Measurements from ENCODE around the gene MN1.

MN1 gene

DNA sequence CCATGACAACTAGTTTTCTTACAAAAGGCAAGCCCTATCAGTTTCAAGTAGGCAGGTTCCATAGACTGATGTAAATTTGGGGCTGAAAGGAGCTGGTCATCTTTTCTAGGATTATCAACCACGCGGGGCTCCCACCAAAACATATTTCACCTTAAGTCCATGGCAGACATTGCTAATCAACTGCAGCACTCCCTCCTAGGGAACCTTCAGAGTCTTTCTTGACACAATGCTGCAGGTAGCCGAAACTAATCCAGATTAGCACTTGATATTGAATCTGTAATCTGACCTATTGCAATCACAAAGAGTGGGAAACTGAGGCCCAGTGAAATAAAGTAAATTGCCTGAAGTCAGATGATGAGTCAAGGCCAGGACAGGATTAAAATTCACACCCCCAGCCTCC, 32.5 kb downstream of the MN1 start:
- Histone ChIP-seq H3K4me3 (ENCODE audit: low read depth, low read length) (no peak overlapping the region), H3K4me1 (ENCODE audit: control insufficient read depth, insufficient read depth, low read length) (peaks cover 10% of the 10 kb centered on the region), H3K27ac (ENCODE audit: low read depth, low read length) (no peak overlapping the region), H3K9me3 (ENCODE audit: control insufficient read depth, insufficient read depth, low read depth, low read length) (no peaks in the 10 kb centered on the region), H3K9ac (ENCODE audit: low read length) (no peak overlapping the region), H3K36me3 (ENCODE audit: control insufficient read depth, insufficient read depth, low read length) (no peaks in the 10 kb centered on the region), H3K27me3 (ENCODE audit: control insufficient read depth, insufficient read depth, low read length) (no peaks in the 10 kb centered on the region)

DNA sequence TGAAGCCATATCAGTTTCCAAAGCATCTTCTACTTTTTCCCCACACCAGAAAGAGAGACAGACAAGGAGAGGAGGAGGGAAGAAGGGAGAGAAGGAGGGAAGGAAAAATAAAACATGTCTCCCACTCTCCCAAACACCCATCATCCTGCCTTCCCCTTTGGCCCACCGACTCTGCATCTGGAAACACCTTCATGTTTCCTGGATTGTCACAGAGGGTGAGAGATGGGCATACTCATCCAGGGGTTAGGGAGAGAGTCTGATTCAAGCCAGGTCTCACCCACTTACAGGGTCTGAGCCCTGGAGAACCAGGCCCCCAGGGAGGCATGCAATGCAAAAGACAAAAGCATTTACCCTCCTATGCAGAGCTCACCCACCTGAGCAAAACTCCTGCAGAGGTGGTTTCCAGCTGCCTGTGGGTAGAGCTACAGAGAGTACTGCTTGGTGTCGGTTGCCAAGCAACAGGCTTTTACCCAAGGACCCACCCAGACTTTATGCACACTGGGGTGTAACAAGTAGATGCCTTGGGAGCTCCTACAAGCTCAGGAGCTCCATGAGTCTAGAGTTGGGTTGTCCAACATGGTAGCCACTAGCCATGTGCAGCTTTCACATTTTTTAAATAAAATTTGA, 33.4 kb downstream of the MN1 start:
- no peaks in the 10 kb centered on the region for H3K9me3 ChIP-seq (ENCODE audit: control insufficient read depth, insufficient read depth, low read depth, low read length)
- no peaks in the 10 kb centered on the region for H3K27me3 ChIP-seq (ENCODE audit: control insufficient read depth, insufficient read depth, low read length)
- H3K4me1 ChIP-seq (ENCODE audit: control insufficient read depth, insufficient read depth, low read length) = peaks cover 7% of the 10 kb centered on the region; the same call in 1 of the 2 replicates
- no peak overlapping the region for H3K9ac ChIP-seq (ENCODE audit: low read length)
- no peaks in the 10 kb centered on the region for H3K36me3 ChIP-seq (ENCODE audit: control insufficient read depth, insufficient read depth, low read length)
- no peak overlapping the region for H3K27ac ChIP-seq (ENCODE audit: low read depth, low read length)
- no peak overlapping the region for H3K4me3 ChIP-seq (ENCODE audit: low read depth, low read length)

DNA sequence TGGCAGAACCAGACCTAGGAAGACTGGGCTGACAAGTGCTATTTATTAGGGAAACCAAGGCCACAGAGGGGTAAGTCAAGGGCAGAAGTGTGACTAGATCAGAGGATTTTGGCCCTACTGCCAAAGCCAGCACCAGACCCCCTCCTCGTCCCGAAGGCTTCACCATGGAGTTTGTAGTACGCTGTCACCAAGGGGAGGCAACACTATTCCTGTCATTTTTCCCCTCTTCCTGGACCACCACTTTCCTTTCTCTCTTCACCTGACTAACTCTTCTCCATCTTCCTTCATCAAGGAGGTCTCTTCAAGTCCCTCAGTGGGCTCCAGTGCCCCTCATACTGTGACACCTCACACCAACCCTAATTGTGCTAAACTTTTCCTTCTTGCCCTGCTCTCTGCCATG, 34.9 kb downstream of the MN1 start:
- Histone ChIP-seq H3K9ac (ENCODE audit: low read length) (no peak overlapping the region), H3K36me3 (ENCODE audit: control insufficient read depth, insufficient read depth, low read length) (no peaks in the 10 kb centered on the region), H3K27ac (ENCODE audit: low read depth, low read length) (no peak overlapping the region), H3K9me3 (ENCODE audit: control insufficient read depth, insufficient read depth, low read depth, low read length) (no peaks in the 10 kb centered on the region), H3K4me1 (ENCODE audit: control insufficient read depth, insufficient read depth, low read length) (peaks cover 7% of the 10 kb centered on the region; the same call in 1 of the 2 replicates), H3K4me3 (ENCODE audit: low read depth, low read length) (no peak overlapping the region), H3K27me3 (ENCODE audit: control insufficient read depth, insufficient read depth, low read length) (no peaks in the 10 kb centered on the region)

DNA sequence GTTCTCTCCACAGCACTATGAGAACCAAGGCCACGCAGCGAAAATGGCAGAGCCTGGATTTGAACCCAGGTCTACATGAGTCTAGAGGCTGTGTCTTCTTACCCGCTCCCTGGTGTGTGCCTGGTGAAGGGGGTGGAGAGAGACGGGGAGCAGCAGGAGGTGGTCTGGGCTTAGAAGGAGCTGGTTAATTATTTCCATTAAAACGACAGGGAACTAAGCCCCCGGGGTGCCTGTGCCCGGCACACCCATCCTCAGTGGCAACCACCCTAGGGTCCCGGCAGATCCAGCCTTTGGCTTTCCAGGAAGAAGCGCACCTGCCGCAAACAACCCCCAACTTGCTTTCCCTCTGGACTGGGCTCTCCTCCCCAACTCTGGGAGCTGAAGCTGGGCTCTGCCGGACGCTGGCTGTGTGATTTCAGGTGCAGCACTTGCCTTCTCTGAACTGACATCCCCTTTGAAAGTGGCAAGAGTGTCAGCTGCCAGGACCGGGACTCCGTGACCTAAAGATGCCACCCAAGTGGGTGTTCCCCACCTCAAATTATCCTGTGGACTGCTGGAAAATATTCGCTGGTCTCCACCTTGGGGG, 35.8 kb downstream of the MN1 start:
- Histone ChIP-seq H3K36me3 (ENCODE audit: control insufficient read depth, insufficient read depth, low read length) (no peaks in the 10 kb centered on the region), H3K9ac (ENCODE audit: low read length) (no peak overlapping the region), H3K4me3 (ENCODE audit: low read depth, low read length) (no peak overlapping the region), H3K4me1 (ENCODE audit: control insufficient read depth, insufficient read depth, low read length) (peaks cover 7% of the 10 kb centered on the region; the same call in 1 of the 2 replicates), H3K27me3 (ENCODE audit: control insufficient read depth, insufficient read depth, low read length) (no peaks in the 10 kb centered on the region), H3K27ac (ENCODE audit: low read depth, low read length) (no peak overlapping the region), H3K9me3 (ENCODE audit: control insufficient read depth, insufficient read depth, low read depth, low read length) (no peaks in the 10 kb centered on the region)

DNA sequence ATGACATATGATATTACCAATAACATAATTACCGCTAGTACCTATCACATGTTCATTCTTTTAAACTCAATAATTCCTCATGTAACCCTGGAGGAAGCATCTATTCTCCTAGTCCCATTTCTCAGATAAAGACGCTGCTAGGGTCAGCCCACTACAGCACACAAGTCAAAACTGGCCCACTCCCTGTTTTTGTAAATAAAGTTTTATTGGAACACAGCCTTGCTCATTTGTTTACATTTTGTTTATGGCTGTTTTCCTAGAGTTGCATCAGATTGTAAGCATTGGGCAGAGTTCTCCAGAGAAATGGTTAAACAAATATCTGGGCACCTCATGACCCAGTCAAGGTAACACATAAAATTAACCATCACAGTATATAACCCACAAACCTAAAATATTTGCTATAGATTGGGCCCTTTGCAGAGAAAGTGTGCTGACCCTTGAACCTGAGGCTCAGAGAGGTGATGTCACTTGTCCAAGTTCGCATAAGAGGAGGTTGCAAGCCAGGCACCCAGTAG, 36.8 kb downstream of the MN1 start:
- H3K27me3 ChIP-seq (ENCODE audit: control insufficient read depth, insufficient read depth, low read length) = no peaks in the 10 kb centered on the region
- no peak overlapping the region for H3K4me3 ChIP-seq (ENCODE audit: low read depth, low read length)
- H3K27ac ChIP-seq (ENCODE audit: low read depth, low read length) = no peak overlapping the region
- H3K36me3 ChIP-seq (ENCODE audit: control insufficient read depth, insufficient read depth, low read length) = no peaks in the 10 kb centered on the region
- H3K9me3 ChIP-seq (ENCODE audit: control insufficient read depth, insufficient read depth, low read depth, low read length) = no peaks in the 10 kb centered on the region
- no peak overlapping the region for H3K9ac ChIP-seq (ENCODE audit: low read length)
- H3K4me1 ChIP-seq (ENCODE audit: control insufficient read depth, insufficient read depth, low read length) = peaks cover 5% of the 10 kb centered on the region; the same call in 1 of the 2 replicates

DNA sequence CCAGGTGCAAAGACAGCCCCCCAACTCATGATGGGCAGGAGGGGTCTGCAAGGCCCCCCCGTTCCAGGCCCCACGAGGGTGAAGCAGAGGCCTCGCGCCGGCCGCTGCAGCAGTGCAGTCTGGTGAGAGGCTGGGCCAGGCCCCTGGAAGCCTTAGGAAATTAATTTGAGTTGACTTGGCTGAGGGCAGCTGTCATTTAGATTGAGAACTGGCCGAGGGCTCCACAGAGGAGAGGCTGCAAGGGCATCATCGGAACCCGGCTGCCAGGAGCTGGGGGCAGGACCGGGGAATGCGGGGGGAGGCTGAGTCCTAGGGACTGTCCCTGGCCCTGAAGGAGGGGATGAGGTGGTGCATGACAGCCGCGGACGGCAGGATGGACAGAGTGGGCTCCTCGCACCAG, 39.9 kb downstream of the MN1 start:
- Histone ChIP-seq H3K27ac (ENCODE audit: low read depth, low read length) (no peak overlapping the region), H3K4me1 (ENCODE audit: control insufficient read depth, insufficient read depth, low read length) (0 out of 2 replicates have a peak, but pooled peaks cover 3% of the 10 kb centered on the region), H3K9ac (ENCODE audit: low read length) (no peak overlapping the region), H3K36me3 (ENCODE audit: control insufficient read depth, insufficient read depth, low read length) (no peaks in the 10 kb centered on the region), H3K27me3 (ENCODE audit: control insufficient read depth, insufficient read depth, low read length) (no peaks in the 10 kb centered on the region), H3K4me3 (ENCODE audit: low read depth, low read length) (no peak overlapping the region), H3K9me3 (ENCODE audit: control insufficient read depth, insufficient read depth, low read depth, low read length) (no peaks in the 10 kb centered on the region)

DNA sequence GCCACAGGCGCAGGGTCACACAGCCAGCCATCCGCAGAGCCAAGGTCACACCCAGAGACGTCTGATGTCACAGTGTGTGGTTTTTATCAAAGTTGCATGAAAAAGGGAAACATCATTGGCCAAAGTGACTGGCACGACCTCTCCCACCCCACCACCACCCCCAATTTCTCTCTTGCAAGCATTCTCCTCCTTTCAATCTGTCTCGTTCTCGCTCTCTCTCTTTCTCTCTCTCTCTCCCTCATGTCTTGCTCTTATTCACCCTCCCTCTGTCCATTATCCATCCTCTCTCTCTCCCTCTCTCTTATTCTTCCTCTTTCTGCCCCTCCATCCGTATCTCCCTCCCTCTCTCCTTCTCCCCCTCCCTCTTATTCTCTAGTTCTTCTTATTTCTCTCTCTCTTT, 40.6 kb downstream of the MN1 start:
- Histone ChIP-seq H3K36me3 (ENCODE audit: control insufficient read depth, insufficient read depth, low read length) (no peaks in the 10 kb centered on the region), H3K4me1 (ENCODE audit: control insufficient read depth, insufficient read depth, low read length) (0 out of 2 replicates have a peak, but pooled peaks cover 3% of the 10 kb centered on the region), H3K4me3 (ENCODE audit: low read depth, low read length) (no peak overlapping the region), H3K27ac (ENCODE audit: low read depth, low read length) (no peak overlapping the region), H3K27me3 (ENCODE audit: control insufficient read depth, insufficient read depth, low read length) (no peaks in the 10 kb centered on the region), H3K9me3 (ENCODE audit: control insufficient read depth, insufficient read depth, low read depth, low read length) (no peaks in the 10 kb centered on the region), H3K9ac (ENCODE audit: low read length) (no peak overlapping the region)

DNA sequence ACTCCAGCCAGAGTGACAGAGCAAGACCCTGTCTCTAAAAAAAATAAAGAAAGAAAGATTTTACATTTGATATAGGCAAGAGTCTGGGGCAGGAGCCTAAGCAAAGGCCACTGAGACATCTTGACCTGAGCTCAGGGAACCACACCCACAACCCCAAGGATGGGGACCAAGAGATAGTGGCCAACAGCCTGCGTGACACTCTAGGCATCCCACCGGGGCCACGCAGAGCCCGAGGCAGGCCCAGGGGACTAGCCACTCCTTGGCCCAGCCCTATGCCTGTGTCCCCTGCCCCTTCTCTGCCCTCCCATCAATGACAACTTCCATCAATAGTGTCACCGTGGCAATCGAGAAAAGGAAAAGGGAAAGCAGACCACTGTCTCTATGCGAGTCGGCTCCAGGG, 41.1 kb downstream of the MN1 start:
- no peak overlapping the region for H3K4me3 ChIP-seq (ENCODE audit: low read depth, low read length)
- H3K9ac ChIP-seq (ENCODE audit: low read length) = no peak overlapping the region
- H3K27ac ChIP-seq (ENCODE audit: low read depth, low read length) = no peak overlapping the region
- 0 out of 2 replicates have a peak, but pooled peaks cover 3% of the 10 kb centered on the region for H3K4me1 ChIP-seq (ENCODE audit: control insufficient read depth, insufficient read depth, low read length)
- H3K36me3 ChIP-seq (ENCODE audit: control insufficient read depth, insufficient read depth, low read length) = no peaks in the 10 kb centered on the region
- H3K9me3 ChIP-seq (ENCODE audit: control insufficient read depth, insufficient read depth, low read depth, low read length) = no peaks in the 10 kb centered on the region
- H3K27me3 ChIP-seq (ENCODE audit: control insufficient read depth, insufficient read depth, low read length) = no peaks in the 10 kb centered on the region

DNA sequence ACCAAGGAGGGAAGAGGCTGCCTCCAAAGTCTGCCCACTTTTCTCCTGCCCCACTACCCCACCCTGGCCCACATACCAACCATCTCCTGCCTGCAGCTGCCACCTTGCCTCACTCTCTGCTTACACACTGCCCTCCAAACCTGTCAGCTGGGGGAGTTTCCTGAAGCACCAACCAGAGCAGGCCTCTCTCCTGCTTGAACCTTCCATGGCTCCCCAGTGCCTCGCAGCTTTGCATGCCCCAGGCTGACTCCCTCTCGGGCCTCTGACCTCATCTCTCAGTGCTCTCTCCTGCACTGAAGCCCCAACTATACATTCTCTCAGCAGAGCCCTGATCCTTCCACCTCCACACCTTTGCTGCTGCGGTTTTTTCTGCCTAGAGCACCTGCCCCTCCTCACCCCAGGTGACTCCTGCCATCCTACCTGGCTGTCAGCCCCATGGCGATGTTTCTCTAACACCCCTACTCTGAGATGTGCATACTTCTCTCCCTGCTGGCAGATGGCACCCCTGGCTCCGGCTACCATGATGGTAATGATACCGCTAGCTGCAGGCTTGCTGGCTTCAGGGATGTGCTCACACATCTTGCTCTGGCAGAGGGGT, 43.5 kb downstream of the MN1 start:
- no peaks in the 10 kb centered on the region for H3K36me3 ChIP-seq (ENCODE audit: control insufficient read depth, insufficient read depth, low read length)
- 0 out of 2 replicates have a peak, but pooled peaks cover 3% of the 10 kb centered on the region for H3K4me1 ChIP-seq (ENCODE audit: control insufficient read depth, insufficient read depth, low read length)
- no peaks in the 10 kb centered on the region for H3K27me3 ChIP-seq (ENCODE audit: control insufficient read depth, insufficient read depth, low read length)
- H3K4me3 ChIP-seq (ENCODE audit: low read depth, low read length) = no peak overlapping the region
- H3K27ac ChIP-seq (ENCODE audit: low read depth, low read length) = no peak overlapping the region
- no peaks in the 10 kb centered on the region for H3K9me3 ChIP-seq (ENCODE audit: control insufficient read depth, insufficient read depth, low read depth, low read length)
- no peak overlapping the region for H3K9ac ChIP-seq (ENCODE audit: low read length)

DNA sequence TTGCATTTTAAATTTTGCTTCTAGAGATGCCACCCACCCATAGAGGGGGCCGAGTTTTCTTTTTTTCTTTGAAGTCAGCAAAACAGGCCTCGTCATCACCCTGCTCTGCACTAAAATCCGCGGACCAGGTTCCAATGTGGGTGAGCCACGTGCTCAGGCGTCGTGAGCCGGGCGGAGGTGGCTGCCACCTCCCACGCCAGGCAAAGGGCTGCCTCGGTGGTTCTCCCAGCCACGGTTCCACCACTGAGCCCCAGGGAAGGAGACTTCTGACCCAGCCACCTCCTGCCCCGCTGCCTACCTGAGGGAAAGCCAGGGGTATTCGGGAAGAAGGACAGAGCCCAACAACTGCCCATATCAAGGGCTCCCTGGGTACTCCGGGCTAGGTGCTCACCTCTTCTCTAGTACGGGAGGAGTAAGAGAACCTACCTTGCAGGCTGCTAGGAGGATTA, 45.3 kb downstream of the MN1 start:
- H3K4me1 ChIP-seq (ENCODE audit: control insufficient read depth, insufficient read depth, low read length) = peaks cover 3% of the 10 kb centered on the region; the same call in 1 of the 2 replicates
- no peaks in the 10 kb centered on the region for H3K9me3 ChIP-seq (ENCODE audit: control insufficient read depth, insufficient read depth, low read depth, low read length)
- H3K4me3 ChIP-seq (ENCODE audit: low read depth, low read length) = no peak overlapping the region
- no peak overlapping the region for H3K27ac ChIP-seq (ENCODE audit: low read depth, low read length)
- H3K27me3 ChIP-seq (ENCODE audit: control insufficient read depth, insufficient read depth, low read length) = no peaks in the 10 kb centered on the region
- no peaks in the 10 kb centered on the region for H3K36me3 ChIP-seq (ENCODE audit: control insufficient read depth, insufficient read depth, low read length)
- H3K9ac ChIP-seq (ENCODE audit: low read length) = no peak overlapping the region

DNA sequence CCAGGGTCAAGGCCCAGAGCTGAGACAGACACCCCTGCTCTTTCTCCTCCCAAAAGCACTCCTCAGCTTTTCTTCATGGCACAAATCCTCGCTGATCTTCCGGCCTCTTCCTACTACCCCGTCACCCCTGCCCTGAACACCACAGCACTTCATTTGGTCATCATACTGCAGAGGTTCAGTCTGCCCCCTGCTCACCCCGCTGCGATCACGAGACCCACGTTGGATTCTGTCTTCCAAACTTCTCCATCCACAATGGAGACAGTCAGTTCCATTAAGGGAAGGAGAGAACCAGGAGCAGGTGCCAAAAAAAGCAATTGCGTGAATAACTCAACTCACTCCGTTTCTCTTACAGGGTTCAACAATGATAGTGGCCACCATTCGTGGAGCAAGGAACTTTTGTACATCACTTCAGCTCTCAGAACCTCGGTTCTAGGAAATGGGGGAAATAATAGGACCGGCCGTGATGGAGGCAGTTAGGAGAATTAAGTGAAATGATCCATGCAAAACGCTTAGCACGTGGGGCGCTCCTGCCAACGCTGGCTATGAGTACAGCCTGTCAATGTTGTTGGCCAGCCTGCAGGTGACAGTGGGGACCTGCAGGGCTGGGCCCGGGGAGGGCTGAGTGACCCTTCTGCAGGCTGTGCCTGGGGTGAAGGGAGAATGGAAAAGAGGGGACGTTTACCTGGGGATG, 45.9 kb downstream of the MN1 start:
- Histone ChIP-seq H3K4me1 (ENCODE audit: control insufficient read depth, insufficient read depth, low read length) (peaks cover 9% of the 10 kb centered on the region), H3K4me3 (ENCODE audit: low read depth, low read length) (no peak overlapping the region), H3K27ac (ENCODE audit: low read depth, low read length) (no peak overlapping the region), H3K9ac (ENCODE audit: low read length) (no peak overlapping the region), H3K9me3 (ENCODE audit: control insufficient read depth, insufficient read depth, low read depth, low read length) (no peaks in the 10 kb centered on the region), H3K36me3 (ENCODE audit: control insufficient read depth, insufficient read depth, low read length) (no peaks in the 10 kb centered on the region), H3K27me3 (ENCODE audit: control insufficient read depth, insufficient read depth, low read length) (no peaks in the 10 kb centered on the region)

All from HUES6 (cell line).